Measurements from ENCODE around the gene KCNT2.

Gene KCNT2

DNA sequence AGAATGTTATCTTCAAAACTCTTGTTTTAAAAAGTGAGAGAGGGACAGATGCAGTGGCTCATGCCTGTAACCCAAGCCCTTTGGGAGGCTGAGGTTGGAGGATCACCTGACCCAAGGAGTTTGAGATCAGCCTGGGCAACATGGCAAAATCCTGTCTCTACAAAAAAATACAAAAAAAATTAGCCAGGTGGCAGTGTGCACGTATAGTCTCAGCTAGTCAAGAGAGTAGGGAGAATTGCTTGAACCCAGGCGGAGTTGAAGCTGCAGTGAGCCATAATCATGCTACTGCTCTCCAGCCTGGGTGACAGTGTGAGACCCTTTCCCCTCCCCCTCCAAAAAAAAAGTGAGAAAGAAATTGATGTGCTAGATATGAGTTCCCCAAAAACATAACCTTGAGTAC is 131.0 kb downstream of the KCNT2 start:
- no peak overlapping the region for H2AFZ ChIP-seq (ENCODE audit: low read depth, low read length)
- H2BK12ac ChIP-seq (ENCODE audit: low read length in 2 of 2): no peak overlapping the region
- no peak overlapping the region for H3K27ac ChIP-seq (ENCODE audit: low read length, poor library complexity, severe bottlenecking)
- H3K36me3 ChIP-seq (ENCODE audit: control insufficient read depth in 1 of 2, insufficient read depth in 2 of 2, low read depth in 1 of 2, low read length in 2 of 2): no peaks in the 10 kb centered on the region
- whole genome bisulfite sequencing: no CpG with 5 or more reads among the region's 2 CpGs
- H3K4ac ChIP-seq (ENCODE audit: low read depth in 1 of 2, low read length in 2 of 2): no peak overlapping the region
- H3K27me3 ChIP-seq (ENCODE audit: control insufficient read depth in 1 of 2, insufficient read depth in 1 of 2, low read length in 2 of 2): no peaks in the 10 kb centered on the region
- no peak overlapping the region for H2AK5ac ChIP-seq (ENCODE audit: low read length, severe bottlenecking)
- H2BK5ac ChIP-seq (ENCODE audit: low read depth, low read length, poor library complexity, severe bottlenecking): no peak overlapping the region
- H3K23ac ChIP-seq (ENCODE audit: low read length in 2 of 2): no peak overlapping the region
- no peak for DNase-seq
- H3K79me1 ChIP-seq (replicated peaks; ENCODE audit: low read length, poor library complexity, severe bottlenecking): no peaks in the 10 kb centered on the region
- H3K4me3 ChIP-seq (ENCODE audit: insufficient read depth in 1 of 2, low read depth in 1 of 2, low read length in 2 of 2): no peak overlapping the region
- H2BK15ac ChIP-seq (ENCODE audit: low read depth, poor library complexity, severe bottlenecking): no peak overlapping the region
- no peak overlapping the region for H3K4me2 ChIP-seq (ENCODE audit: low read length, poor library complexity, severe bottlenecking)
- no peak overlapping the region for H3K14ac ChIP-seq (ENCODE audit: low read length in 2 of 2)
- no peak overlapping the region for H3K18ac ChIP-seq (ENCODE audit: low read depth in 1 of 2, low read length in 2 of 2)
- H2BK120ac ChIP-seq (ENCODE audit: low read depth, low read length): no peak overlapping the region
- no peak overlapping the region for H4K91ac ChIP-seq (ENCODE audit: low read length)
- no peak overlapping the region for H3K9ac ChIP-seq (ENCODE audit: low read length)
- no peak overlapping the region for H4K8ac ChIP-seq (ENCODE audit: low read length)
- H3K9me3 ChIP-seq (ENCODE audit: control insufficient read depth, low read length): no peaks in the 10 kb centered on the region
- H3K4me1 ChIP-seq (ENCODE audit: control insufficient read depth, insufficient read depth, low read depth, low read length): no peaks in the 10 kb centered on the region

- no peaks in the 10 kb centered on the region for H3K36me3 ChIP-seq (ENCODE audit: control insufficient read depth in 1 of 2, insufficient read depth in 2 of 2, low read depth in 1 of 2, low read length in 2 of 2)
- no peak overlapping the region for H3K18ac ChIP-seq (ENCODE audit: low read depth in 1 of 2, low read length in 2 of 2)
- peaks cover 3% of the 10 kb centered on the region for H3K79me1 ChIP-seq (replicated peaks; ENCODE audit: low read length, poor library complexity, severe bottlenecking)
- H3K4me3 ChIP-seq (ENCODE audit: insufficient read depth in 1 of 2, low read depth in 1 of 2, low read length in 2 of 2): no peak overlapping the region
- H2BK120ac ChIP-seq (ENCODE audit: low read depth, low read length): no peak overlapping the region
- no peak overlapping the region for H4K91ac ChIP-seq (ENCODE audit: low read length)
- H2BK12ac ChIP-seq (ENCODE audit: low read length in 2 of 2): no peak overlapping the region
- no peaks in the 10 kb centered on the region for H3K4me1 ChIP-seq (ENCODE audit: control insufficient read depth, insufficient read depth, low read depth, low read length)
- no peaks in the 10 kb centered on the region for H3K27me3 ChIP-seq (ENCODE audit: control insufficient read depth in 1 of 2, insufficient read depth in 1 of 2, low read length in 2 of 2)
- H3K14ac ChIP-seq (ENCODE audit: low read length in 2 of 2): no peak overlapping the region
- peak overlapping the region; percentile 99 for H3K27ac ChIP-seq (ENCODE audit: low read length, poor library complexity, severe bottlenecking)
- peak overlapping the region; percentile 99 for H2BK5ac ChIP-seq (ENCODE audit: low read depth, low read length, poor library complexity, severe bottlenecking)
- H3K9ac ChIP-seq (ENCODE audit: low read length): no peak overlapping the region
- H3K9me3 ChIP-seq (ENCODE audit: control insufficient read depth, low read length): no peaks in the 10 kb centered on the region
- no peak overlapping the region for H2BK15ac ChIP-seq (ENCODE audit: low read depth, poor library complexity, severe bottlenecking)
- no peak overlapping the region for H3K23ac ChIP-seq (ENCODE audit: low read length in 2 of 2)
- H3K4me2 ChIP-seq (ENCODE audit: low read length, poor library complexity, severe bottlenecking): peak overlapping the region; percentile 41
- peak overlapping the region; percentile 99 for H2AK5ac ChIP-seq (ENCODE audit: low read length, severe bottlenecking)
- H4K8ac ChIP-seq (ENCODE audit: low read length): no peak overlapping the region
- WGBS: no CpG with 5 or more reads among the region's 1 CpG
- DNase-seq: no peak
- H3K4ac ChIP-seq (ENCODE audit: low read depth in 1 of 2, low read length in 2 of 2): no peak overlapping the region
- H2AFZ ChIP-seq (ENCODE audit: low read depth, low read length): no peak overlapping the region
Observed at GRCh38 chr1:196467230-196467925, 140.9 kb downstream of the KCNT2 start.

DNA sequence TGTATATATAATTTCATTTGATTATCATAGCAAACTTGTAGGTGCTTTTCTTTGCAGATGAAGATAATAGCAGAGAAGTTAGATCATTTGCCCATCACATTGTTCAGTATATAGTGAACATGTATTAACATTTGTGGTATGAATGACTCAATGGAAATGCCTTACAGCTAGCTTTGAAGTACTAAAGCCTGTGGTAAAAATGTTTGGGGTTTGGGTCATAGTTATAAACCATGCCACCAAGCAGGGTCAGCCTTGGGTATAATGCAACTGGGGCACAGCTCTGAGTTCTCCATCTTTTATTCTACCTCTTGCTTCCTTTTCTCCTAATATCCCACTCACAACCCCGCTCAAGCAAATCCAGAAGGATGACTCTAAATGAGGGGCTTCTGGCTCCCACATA is 141.6 kb downstream of the KCNT2 start:
- H3K9ac ChIP-seq (ENCODE audit: low read length): peak overlapping the region; percentile 17
- H3K4me1 ChIP-seq (ENCODE audit: control insufficient read depth, insufficient read depth, low read depth, low read length): no peaks in the 10 kb centered on the region
- no peaks in the 10 kb centered on the region for H3K36me3 ChIP-seq (ENCODE audit: control insufficient read depth in 1 of 2, insufficient read depth in 2 of 2, low read depth in 1 of 2, low read length in 2 of 2)
- peak overlapping the region; percentile 99 for H2BK5ac ChIP-seq (ENCODE audit: low read depth, low read length, poor library complexity, severe bottlenecking)
- H2BK120ac ChIP-seq (ENCODE audit: low read depth, low read length): no peak overlapping the region
- peak; percentile 75 for DNase-seq
- no peak overlapping the region for H3K18ac ChIP-seq (ENCODE audit: low read depth in 1 of 2, low read length in 2 of 2)
- no peak overlapping the region for H3K14ac ChIP-seq (ENCODE audit: low read length in 2 of 2)
- peak overlapping the region; percentile 41 for H3K4me2 ChIP-seq (ENCODE audit: low read length, poor library complexity, severe bottlenecking)
- H2AK5ac ChIP-seq (ENCODE audit: low read length, severe bottlenecking): peak overlapping the region; percentile 99
- H4K91ac ChIP-seq (ENCODE audit: low read length): no peak overlapping the region
- H3K4me3 ChIP-seq (ENCODE audit: insufficient read depth in 1 of 2, low read depth in 1 of 2, low read length in 2 of 2): no peak overlapping the region
- H3K79me1 ChIP-seq (replicated peaks; ENCODE audit: low read length, poor library complexity, severe bottlenecking): peaks cover 3% of the 10 kb centered on the region
- no peaks in the 10 kb centered on the region for H3K27me3 ChIP-seq (ENCODE audit: control insufficient read depth in 1 of 2, insufficient read depth in 1 of 2, low read length in 2 of 2)
- no peak overlapping the region for H2AFZ ChIP-seq (ENCODE audit: low read depth, low read length)
- H3K4ac ChIP-seq (ENCODE audit: low read depth in 1 of 2, low read length in 2 of 2): no peak overlapping the region
- no peaks in the 10 kb centered on the region for H3K9me3 ChIP-seq (ENCODE audit: control insufficient read depth, low read length)
- H4K8ac ChIP-seq (ENCODE audit: low read length): no peak overlapping the region
- H2BK12ac ChIP-seq (ENCODE audit: low read length in 2 of 2): no peak overlapping the region
- peak overlapping the region; percentile 99 for H3K27ac ChIP-seq (ENCODE audit: low read length, poor library complexity, severe bottlenecking)
- WGBS: 85% methylated on average over 1 of the region's 1 CpG
- no peak overlapping the region for H3K23ac ChIP-seq (ENCODE audit: low read length in 2 of 2)
- H2BK15ac ChIP-seq (ENCODE audit: low read depth, poor library complexity, severe bottlenecking): no peak overlapping the region

- H2AK5ac ChIP-seq (ENCODE audit: low read length, severe bottlenecking): peak overlapping the region; percentile 77
- H2BK12ac ChIP-seq (ENCODE audit: low read length in 2 of 2): no peak overlapping the region
- no peak overlapping the region for H3K14ac ChIP-seq (ENCODE audit: low read length in 2 of 2)
- H3K9me3 ChIP-seq (ENCODE audit: control insufficient read depth, low read length): no peaks in the 10 kb centered on the region
- H3K9ac ChIP-seq (ENCODE audit: low read length): peak overlapping the region; percentile 24
- H3K79me1 ChIP-seq (replicated peaks; ENCODE audit: low read length, poor library complexity, severe bottlenecking): peaks cover 3% of the 10 kb centered on the region
- H2AFZ ChIP-seq (ENCODE audit: low read depth, low read length): no peak overlapping the region
- no CpG with 5 or more reads among the region's 2 CpGs for WGBS
- peak overlapping the region; percentile 73 for H2BK5ac ChIP-seq (ENCODE audit: low read depth, low read length, poor library complexity, severe bottlenecking)
- H4K8ac ChIP-seq (ENCODE audit: low read length): no peak overlapping the region
- H3K18ac ChIP-seq (ENCODE audit: low read depth in 1 of 2, low read length in 2 of 2): no peak overlapping the region
- no peak overlapping the region for H2BK120ac ChIP-seq (ENCODE audit: low read depth, low read length)
- H3K4me3 ChIP-seq (ENCODE audit: insufficient read depth in 1 of 2, low read depth in 1 of 2, low read length in 2 of 2): no peak overlapping the region
- DNase-seq: no peak
- H3K4me2 ChIP-seq (ENCODE audit: low read length, poor library complexity, severe bottlenecking): no peak overlapping the region
- H3K27me3 ChIP-seq (ENCODE audit: control insufficient read depth in 1 of 2, insufficient read depth in 1 of 2, low read length in 2 of 2): no peaks in the 10 kb centered on the region
- H3K4ac ChIP-seq (ENCODE audit: low read depth in 1 of 2, low read length in 2 of 2): no peak overlapping the region
- H4K91ac ChIP-seq (ENCODE audit: low read length): no peak overlapping the region
- H3K4me1 ChIP-seq (ENCODE audit: control insufficient read depth, insufficient read depth, low read depth, low read length): no peaks in the 10 kb centered on the region
- no peak overlapping the region for H3K23ac ChIP-seq (ENCODE audit: low read length in 2 of 2)
- H2BK15ac ChIP-seq (ENCODE audit: low read depth, poor library complexity, severe bottlenecking): no peak overlapping the region
- peak overlapping the region; percentile 94 for H3K27ac ChIP-seq (ENCODE audit: low read length, poor library complexity, severe bottlenecking)
- H3K36me3 ChIP-seq (ENCODE audit: control insufficient read depth in 1 of 2, insufficient read depth in 2 of 2, low read depth in 1 of 2, low read length in 2 of 2): no peaks in the 10 kb centered on the region
Observed at GRCh38 chr1:196466166-196466565, 142.1 kb downstream of the KCNT2 start.

Data from mesenchymal stem cell (in vitro differentiated cells and primary cell).